SU-DHL-6 (cell line): ENCODE measurements around the gene PPP1R9B.

ENCODE experiments used
- CTCF ChIP-seq: fragments of 200-600 bp; sonication (generic); IDR thresholded peaks from one replicate; pipeline ENCODE4 v1.5.1; 2017; ENCODE audit warnings: antibody characterized with exemption, mild to moderate bottlenecking, low read length, moderate library complexity; ENCODE audit not compliant: insufficient read depth, poor library complexity, severe bottlenecking
- EZH2phosphoT487 ChIP-seq: fragments of 200-600 bp; sonication (generic), shearing (Covaris generic); conservative IDR thresholded peaks from 2 replicates; pipeline ENCODE4 v1.6.1; 2018; ENCODE audit warnings: mild to moderate bottlenecking, antibody characterized with exemption, low read length, moderate library complexity, mixed read lengths

- TF ChIP-seq CTCF (no peak), EZH2phosphoT487 (no peak)
Observed at GRCh38 chr17:50152736-50153135, 2.3 kb upstream of the PPP1R9B start.
